GM18505 (cell line): ENCODE data around the gene TGFBR1.
A peak's percentile ranks its signal among the peaks of the same experiment; 100 is the strongest.

Source experiments
- ATAC-seq: cut with Tn5 transposase; IDR thresholded peaks from one replicate; pipeline ENCODE4 v1.9.1; 2021; ENCODE audit not compliant: unreplicated experiment
- POLR2A ChIP-seq: IDR thresholded peaks from 4 replicates; pipeline ENCODE4 v1.6.1; 2011; ENCODE audit warnings: borderline replicate concordance; ENCODE audit not compliant: insufficient read depth, insufficient read length; ENCODE audit errors: extremely low read depth

TGFBR1 gene

DNA sequence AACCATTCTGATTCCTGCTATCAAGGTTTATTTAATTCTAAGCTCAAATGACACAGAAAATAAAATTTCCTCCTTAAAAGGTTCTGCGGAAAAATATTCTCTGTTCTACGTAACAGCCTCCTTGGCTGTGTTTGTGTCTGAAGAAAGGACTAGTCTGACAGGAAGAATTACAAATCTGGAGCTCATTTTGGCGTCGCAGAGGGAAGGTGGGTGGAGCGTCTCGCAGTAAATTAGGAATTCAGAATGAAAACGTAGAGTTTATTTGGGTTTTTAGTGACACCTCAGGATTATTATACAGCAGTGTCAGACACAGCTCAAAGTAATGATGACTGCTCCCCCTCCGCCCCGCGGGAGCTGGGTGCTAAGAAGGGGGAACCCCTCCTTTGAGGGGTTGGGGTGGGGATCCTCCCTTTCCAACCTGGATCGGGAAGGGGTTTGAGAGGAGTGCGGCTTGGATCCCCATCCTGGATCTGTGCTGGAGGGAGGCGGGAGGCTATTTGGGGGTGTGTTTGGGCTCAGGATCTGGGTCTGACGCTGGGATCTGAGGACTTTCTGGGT is 933 bp upstream of the TGFBR1 start:
- ATAC-seq = no peak
- TF ChIP-seq POLR2A = no peak

GRCh38 chr9:99105152-99106043 is 485 bp downstream of the TGFBR1 start:
- ATAC-seq = peak; percentile 51
- peak; percentile 84 for TF ChIP-seq POLR2A

- ATAC-seq = no peak
- no peak for TF ChIP-seq POLR2A
These were observed 1.1 kb downstream of the TGFBR1 start for GRCh38 chr9:99106044-99106375.

DNA sequence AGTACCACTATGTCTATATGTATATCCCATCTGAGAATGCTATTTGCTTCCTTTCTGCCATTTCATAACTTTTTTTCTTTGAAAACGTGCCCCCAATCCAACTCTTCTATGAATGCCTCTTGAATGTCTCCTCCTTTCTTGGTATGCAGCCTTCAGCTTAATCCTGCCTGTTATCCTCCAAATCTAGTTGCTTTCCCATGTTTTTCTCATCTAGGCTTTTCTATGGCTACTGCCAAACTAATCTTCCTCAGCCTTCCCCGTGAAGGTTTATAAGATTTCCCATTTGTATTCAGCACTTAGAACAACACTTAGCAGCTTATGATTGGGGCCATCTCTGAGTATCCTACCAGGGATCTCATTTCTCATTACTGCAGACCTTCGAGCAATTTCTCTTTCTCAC is 2.5 kb downstream of the TGFBR1 start:
- ATAC-seq = no peak
- TF ChIP-seq POLR2A = no peak

DNA sequence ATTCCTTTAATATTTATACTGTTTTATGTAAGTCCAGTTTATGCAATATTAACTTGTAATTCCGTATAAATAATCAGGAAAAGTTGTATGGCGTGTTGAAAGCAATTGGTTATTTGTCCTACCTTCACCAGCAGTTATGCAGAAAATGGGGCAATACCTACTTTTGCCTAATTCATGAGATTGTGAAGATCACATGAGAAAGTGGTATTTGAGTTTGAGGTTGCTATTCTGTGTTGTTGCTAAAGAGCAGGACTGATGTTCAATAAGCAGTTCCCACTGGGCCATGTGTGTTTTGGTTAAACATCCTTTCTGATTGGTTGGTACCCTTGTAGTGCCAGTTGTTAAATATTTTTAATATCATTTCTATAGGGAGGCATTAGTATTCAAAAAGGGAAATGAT is 3.2 kb downstream of the TGFBR1 start:
- ATAC-seq = no peak
- no peak for TF ChIP-seq POLR2A

DNA sequence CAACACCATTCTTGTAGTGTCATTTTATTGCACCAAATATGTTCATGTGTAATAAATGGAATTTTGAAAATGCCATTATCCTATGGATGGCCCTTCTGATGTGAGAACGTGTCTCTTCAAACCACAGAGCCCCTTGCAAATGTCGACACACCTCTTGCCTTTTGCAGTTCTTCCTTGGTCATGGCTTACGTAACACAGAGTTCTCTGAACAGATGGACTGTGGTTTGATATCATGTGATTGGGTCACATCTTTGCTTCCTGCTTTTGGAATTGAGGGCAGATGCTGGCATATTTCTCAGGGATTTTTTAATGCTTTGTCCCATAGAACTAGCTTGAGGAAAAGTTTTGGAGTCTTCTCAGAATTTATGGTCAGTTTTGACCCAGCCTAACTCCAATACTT is 4.6 kb downstream of the TGFBR1 start:
- TF ChIP-seq POLR2A = no peak
- ATAC-seq = no peak

GRCh38 chr9:99112750-99113413 is 8.0 kb downstream of the TGFBR1 start:
- TF ChIP-seq POLR2A = no peak
- no peak for ATAC-seq

DNA sequence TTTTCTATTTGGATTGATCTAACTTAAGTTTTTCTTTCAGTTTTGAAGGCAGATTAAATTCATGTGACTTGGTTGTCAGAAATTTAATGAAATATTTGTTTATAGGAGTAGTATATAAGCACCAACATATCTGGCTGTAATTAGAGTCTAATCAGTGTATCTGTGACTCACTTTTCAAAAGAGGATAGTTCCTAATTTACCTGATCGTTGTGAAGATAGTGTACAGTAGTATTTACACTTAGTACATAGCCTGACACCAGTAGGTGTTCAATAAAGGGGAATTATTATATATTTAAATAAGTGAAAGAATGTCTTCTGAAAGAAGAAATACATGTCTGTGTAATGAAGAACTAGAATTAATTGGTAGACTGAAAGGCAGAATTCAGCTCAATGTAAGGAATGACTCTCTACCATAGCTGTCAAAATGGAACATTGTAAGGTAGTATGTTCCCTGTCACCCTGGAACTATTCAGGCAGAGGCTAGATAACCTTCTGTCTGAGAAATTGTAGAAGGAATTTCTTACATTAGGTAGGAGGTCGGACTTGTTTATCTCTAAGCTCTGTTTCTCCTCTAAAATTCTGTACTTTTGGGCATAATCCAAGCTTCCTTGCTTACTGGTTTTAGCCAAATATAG is 8.6 kb downstream of the TGFBR1 start:
- TF ChIP-seq POLR2A = no peak
- no peak for ATAC-seq

DNA sequence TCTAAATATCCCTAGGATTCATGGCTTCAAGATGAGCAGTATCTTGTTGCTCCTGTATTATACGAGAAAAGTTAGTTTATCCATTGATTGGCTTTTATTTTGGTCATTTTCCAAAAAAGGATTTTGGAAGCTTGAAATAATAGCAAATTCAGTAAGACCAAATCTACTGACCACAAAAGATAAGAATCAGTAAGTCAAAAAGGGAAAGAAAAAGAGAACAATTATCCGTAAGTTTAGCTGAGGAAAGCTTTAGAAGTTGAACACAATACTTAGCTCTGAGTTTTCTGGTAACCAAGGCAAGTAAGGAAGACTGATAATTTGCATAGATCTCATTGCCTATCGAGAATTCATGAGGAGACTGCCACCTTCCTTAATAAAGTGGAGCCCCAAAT is 9.1 kb downstream of the TGFBR1 start:
- TF ChIP-seq POLR2A = no peak
- ATAC-seq = no peak

DNA sequence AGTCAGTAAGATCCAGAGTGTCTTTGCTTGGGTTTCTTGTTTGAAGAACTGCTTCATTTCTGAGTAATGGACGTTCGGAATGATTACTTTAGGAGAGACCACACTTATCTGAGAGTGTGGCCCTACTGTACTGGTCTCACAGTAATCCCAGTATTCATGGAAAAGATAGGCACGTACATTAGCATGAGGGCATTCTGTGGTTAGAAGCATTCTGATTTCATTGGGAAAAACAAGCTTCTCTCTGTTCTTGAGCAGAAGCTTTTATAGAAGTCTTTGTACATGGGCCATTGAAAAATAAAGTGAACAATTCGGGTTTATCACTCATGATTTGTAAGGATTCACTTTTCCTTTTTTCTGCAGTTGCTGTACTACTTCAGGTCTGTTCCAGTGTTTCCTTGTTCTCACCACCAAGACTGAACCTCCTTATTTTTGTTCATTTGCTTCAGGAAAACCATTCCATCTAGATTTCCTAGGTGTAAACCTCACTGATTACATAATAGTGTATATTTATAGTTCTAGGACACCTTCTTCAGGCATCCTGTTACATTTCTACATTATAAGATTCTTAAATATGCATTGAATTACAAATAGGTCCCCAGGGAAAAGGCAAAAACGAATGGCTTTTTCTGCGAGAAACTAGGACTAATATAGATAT is 10.1 kb downstream of the TGFBR1 start:
- TF ChIP-seq POLR2A = no peak

GRCh38 chr9:99116003-99116411 is 11.1 kb downstream of the TGFBR1 start:
- TF ChIP-seq POLR2A = no peak
- no peak for ATAC-seq

More for the DNA sequence above, 10.1 kb downstream of the TGFBR1 start:
- no peak for ATAC-seq

DNA sequence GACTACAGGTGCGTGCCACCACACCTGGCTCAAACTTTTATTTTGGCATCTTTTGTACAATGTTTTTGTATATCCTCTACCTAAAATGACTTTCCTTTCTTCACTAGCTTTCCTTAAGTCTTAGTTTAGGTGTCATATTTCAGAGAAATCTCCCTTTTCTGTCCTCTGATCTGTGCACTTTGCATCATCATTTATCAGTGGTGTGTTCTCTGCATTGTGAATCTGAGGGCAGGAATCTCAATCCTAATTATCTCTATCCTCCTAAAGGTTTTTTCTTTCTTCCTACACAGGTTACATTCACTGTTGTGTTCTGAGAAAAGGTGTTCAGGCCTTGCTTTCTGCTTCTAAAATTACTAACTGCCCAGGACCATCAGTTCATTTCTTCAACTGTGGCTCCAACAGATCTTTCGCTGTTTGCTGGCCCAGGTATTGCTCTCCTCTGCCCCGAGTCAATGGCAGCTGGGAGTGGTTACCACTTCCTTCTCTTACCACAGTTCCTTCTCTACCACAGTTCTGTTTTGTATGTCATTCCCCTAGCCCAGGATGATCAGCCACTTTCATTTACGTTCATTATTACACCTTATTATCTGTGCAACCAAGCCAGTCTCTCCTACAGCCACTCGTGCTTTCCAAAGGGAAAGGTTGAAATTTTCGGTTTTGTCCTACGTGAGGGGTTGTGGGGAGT is 14.0 kb downstream of the TGFBR1 start:
- no peak for TF ChIP-seq POLR2A
- ATAC-seq = peak; percentile 92
